GM12878 (cell line): ENCODE measurements around the gene MAN2B2. TPM values are rescaled to one million over a fixed set of nuclear protein-coding genes. Genes with fewer than 3 reads are reported as not detected.

ENCODE experiments used
- ATAC-seq: fragments of 200-7000 bp; cut with Tn5 transposase; 3 replicates; pipeline ENCODE4 v1.9.1; 2020; ENCODE audit warnings: mild to moderate bottlenecking, moderate library complexity
- BruUV-seq: library from RNA; stranded (reverse); fragments of 400-500 nt; replicated peaks from 2 replicates; lab custom pipeline; 2021; lab: Mats Ljungman, UMichigan
- CTCF ChIA-PET: fragments of 300-600 bp; sonication (Branson Sonifier 250); formaldehyde crosslinking; extraction: SDS; loops from one replicate; lab custom pipeline; 2021; ENCODE audit warnings: inconsistent platforms; lab: Yijun Ruan, JAX
- POLR2A ChIA-PET: fragments of 350-600 bp; formaldehyde crosslinking; extraction: SDS; loops from one replicate; lab custom pipeline; 2021; ENCODE audit warnings: inconsistent platforms; lab: Charles Lee
- RAD21 ChIA-PET: fragments of 300-600 bp; sonication (Branson Sonifier 250); formaldehyde crosslinking; loops from one replicate; lab custom pipeline; 2023; ENCODE audit warnings: antibody characterized with exemption; ENCODE audit not compliant: unreplicated experiment; lab: Charles Lee
- SMC1A ChIA-PET: fragments of 300-600 bp; sonication (Branson Sonifier 250); formaldehyde crosslinking; loops from one replicate; lab custom pipeline; 2023; ENCODE audit not compliant: unreplicated experiment, uncharacterized antibody; lab: Charles Lee
- DNase-seq: peaks from one replicate; pipeline ENCODE4 v3.0.0-alpha.2; 2011; ENCODE audit warnings: low read depth, low spot score
- FAIRE-seq: peaks from 3 replicates; lab custom pipeline; 2011; peaks lifted over from hg19 to GRCh38; lab: Jason Lieb, UNC
- H2AFZ ChIP-seq: 2 replicates; pipeline ENCODE4 v1.6.0; 2011; ENCODE audit warnings: low read depth, low read length, control low read depth; ENCODE audit not compliant: control insufficient read depth
- H3K27ac ChIP-seq: 2 replicates; pipeline ENCODE4 v1.5.1; 2011; ENCODE audit warnings: control low read depth; ENCODE audit not compliant: control insufficient read depth, insufficient read depth
- H3K27me3 ChIP-seq, 2 experiments: replicated peaks in 1 of 2; 2 replicates each; pipeline versions ENCODE4 v1.6.0 to v1.6.1; 2011; ENCODE audit warnings: low read length in 1 of 2; ENCODE audit not compliant: control insufficient read depth in 2 of 2, insufficient read depth in 2 of 2
- H3K36me3 ChIP-seq, 2 experiments: 2 replicates each; pipeline ENCODE4 v1.5.1; 2011; ENCODE audit warnings: low read length in 1 of 2; ENCODE audit not compliant: control insufficient read depth in 2 of 2, insufficient read depth in 2 of 2
- H3K4me1 ChIP-seq: 2 replicates; pipeline ENCODE4 v1.6.1; 2011; ENCODE audit warnings: mild to moderate bottlenecking, low read length, moderate library complexity, mixed read lengths; ENCODE audit not compliant: control insufficient read depth, insufficient read depth
- H3K4me2 ChIP-seq: 2 replicates; pipeline ENCODE4 v1.6.0; 2011; ENCODE audit warnings: control low read depth; ENCODE audit not compliant: control insufficient read depth, insufficient read depth
- H3K4me3 ChIP-seq: fragments of 200-600 bp; sonication (generic); 2 replicates; pipeline ENCODE4 v1.5.1; 2016
- H3K79me2 ChIP-seq: 2 replicates; pipeline ENCODE4 v1.6.0; 2011; ENCODE audit warnings: low read length; ENCODE audit not compliant: control insufficient read depth, insufficient read depth
- H3K9ac ChIP-seq: 2 replicates; pipeline ENCODE4 v1.8.0; 2011; ENCODE audit warnings: low read length, control low read depth, mixed read lengths; ENCODE audit not compliant: control insufficient read depth, insufficient read depth
- H3K9me3 ChIP-seq: replicated peaks from 3 replicates; pipeline ENCODE4 v1.5.1; 2011; ENCODE audit warnings: mild to moderate bottlenecking, low read length; ENCODE audit not compliant: control insufficient read depth, insufficient read depth
- H4K20me1 ChIP-seq: 2 replicates; pipeline ENCODE4 v1.6.0; 2011; ENCODE audit not compliant: control insufficient read depth, insufficient read depth
- BACH1 ChIP-seq: fragments of 450-650 bp; IDR thresholded peaks from 2 replicates; pipeline ENCODE4 v1.6.1; 2017; ENCODE audit warnings: mild to moderate bottlenecking, borderline replicate concordance
- CREB1 ChIP-seq: IDR thresholded peaks from 2 replicates; pipeline ENCODE4 v1.6.1; 2012; ENCODE audit warnings: low read depth, mild to moderate bottlenecking, inconsistent platforms
- MYC ChIP-seq: IDR thresholded peaks from 2 replicates; pipeline ENCODE4 v1.6.1; 2011; ENCODE audit warnings: mild to moderate bottlenecking, low read length, moderate library complexity, inconsistent platforms; ENCODE audit not compliant: insufficient read depth, insufficient replicate concordance, insufficient read length, severe bottlenecking
- NFXL1 ChIP-seq: fragments of 450-650 bp; IDR thresholded peaks from 2 replicates; pipeline ENCODE4 v1.6.1; 2017; ENCODE audit warnings: antibody characterized with exemption, mild to moderate bottlenecking, borderline replicate concordance
- NR2C2 ChIP-seq: IDR thresholded peaks from 2 replicates; pipeline ENCODE4 v1.6.1; 2011; ENCODE audit warnings: borderline replicate concordance, low read depth; ENCODE audit not compliant: control insufficient read depth, insufficient read length
- WGBS: methylation state at CpG from one replicate; pipeline ENCODE4 v1.1.6; 2016; ENCODE audit warnings: low lambda C conversion rate; ENCODE audit not compliant: insufficient replicate concordance, insufficient coverage; ENCODE audit errors: missing lambda C conversion rate; 5-methylcytosine and 5-hydroxymethylcytosine counted together
- in situ Hi-C: fragments of 300-500 bp; cut with MboI; formaldehyde crosslinking; loops from 9 replicates; pipeline ENCODE4 v1.14.3; 2018; ENCODE audit warnings: mixed read lengths
- intact Hi-C: fragments of 100-400 bp; cut with micrococcal nuclease; formaldehyde crosslinking; loops from one replicate; pipeline ENCODE4 v1.14.2; 2022; ENCODE audit not compliant: unreplicated experiment
- polyA plus RNA-seq, 11 experiments: library from polyadenylated mRNA; depleted of rRNA in 4 of 11; unstranded in 6 of 11; stranded (reverse) in 5 of 11; fragments of >200 nt; fragmentation: Nextera tagmentation in 4 of 11; fragmentation: Illumina TruSeq in 1 of 11; extraction: Ambion mirVana in 4 of 11; extraction: Trizol in 1 of 11; gene quantifications; 1 replicate in 1 of 11; 2 replicates in 10 of 11; pipeline versions ENCODE4 v1.2.1 to v1.2.3, GENCODE V29; 2011 to 2016; ENCODE audit warnings: inconsistent platforms in 2 of 11, missing spikeins in 2 of 11, low read depth in 1 of 11
- total RNA-seq, 4 experiments: library from RNA; depleted of rRNA in 3 of 4; stranded (reverse); fragments of >200 nt in 3 of 4; fragmentation: Illumina TruSeq in 1 of 4; extraction: Trizol in 1 of 4; gene quantifications; 2 replicates each; pipeline versions ENCODE4 v1.2.1 to v1.2.3, GENCODE V29; 2013 to 2021
- TF ChIP-seq, protein P1 (sequence below): fragments of 450-650 bp; IDR thresholded peaks from 2 replicates; pipeline ENCODE4 v1.6.1; 2017; ENCODE audit warnings: mild to moderate bottlenecking

The MAN2B2 gene
- total and polyA plus RNA-seq, 10 of the 15 experiments (the other 5 are each of a cell fraction or from before 2014, with no cell fraction given) = 0.47 to 14.5 (median 7.0) TPM

DNA sequence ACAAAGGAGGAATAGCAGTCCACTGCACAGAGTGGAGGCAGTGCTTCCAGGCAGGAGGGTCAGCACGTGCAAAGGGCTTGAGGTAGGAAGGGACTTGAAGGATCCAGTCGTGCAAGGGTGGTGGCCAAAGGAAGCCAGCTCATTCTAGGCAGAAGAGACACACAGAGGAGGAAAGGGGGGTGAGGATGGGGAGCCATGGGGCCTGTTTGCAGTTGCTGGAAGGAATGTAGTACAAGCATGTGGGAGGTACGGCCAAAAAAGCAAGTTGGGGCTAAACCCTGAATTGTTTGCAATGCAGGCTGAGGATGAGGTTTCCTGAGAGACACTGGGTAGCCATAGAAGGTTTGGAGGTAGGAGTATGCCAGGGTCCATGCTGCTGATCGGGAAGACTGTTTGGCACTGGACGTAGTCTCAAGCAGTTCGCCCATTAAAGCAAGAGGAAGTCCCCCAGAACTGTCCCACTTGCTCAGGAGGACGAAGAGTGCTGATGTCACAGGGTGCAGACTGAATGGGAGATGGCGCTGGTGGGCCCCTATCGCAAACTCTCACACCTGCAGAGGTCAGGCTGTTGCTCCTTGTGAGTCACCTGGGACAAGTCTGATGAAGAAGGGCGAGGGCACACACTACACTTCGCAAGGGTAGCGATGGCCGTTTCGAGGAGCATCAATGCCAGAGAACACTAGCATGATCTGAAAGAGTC lies 9.1 kb upstream of the MAN2B2 start:
- no TSS peak for BruUV-seq
- no peak overlapping the region for H3K4me2 ChIP-seq
- ChIA-PET POLR2A (no interaction called here), SMC1A (no interaction called here), RAD21 (no interaction called here), CTCF (no interaction called here)
- H3K27ac ChIP-seq = no peak overlapping the region
- WGBS = 46% methylated on average over 14 of the region's 14 CpGs
- intact Hi-C loops (no loop called here), in situ Hi-C loops (no loop called here)
- H3K36me3 ChIP-seq = no peaks in the 10 kb centered on the region
- no peaks in the 10 kb centered on the region for H3K79me2 ChIP-seq
- no peak overlapping the region for H3K4me3 ChIP-seq
- H3K27me3 ChIP-seq = peaks cover 2% of the 10 kb centered on the region in 2 experiments; a peak in 2 of 4 replicates
- no peaks in the 10 kb centered on the region for H3K4me1 ChIP-seq
- H4K20me1 ChIP-seq = no peaks in the 10 kb centered on the region
- DNase-seq (no peak), FAIRE-seq (no peak), ATAC-seq (no peak)
- no peak overlapping the region for H2AFZ ChIP-seq
- peaks cover 2% of the 10 kb centered on the region; the same call in 1 of the 3 replicates for H3K9me3 ChIP-seq
- no peak overlapping the region for H3K9ac ChIP-seq
- TF ChIP-seq MYC = no peak
- TF ChIP-seq NFXL1 = no peak
- no peak for TF ChIP-seq CREB1
- TF ChIP-seq NR2C2 = no peak
- no peak for TF ChIP-seq BACH1
- TF ChIP-seq, protein P1, sequence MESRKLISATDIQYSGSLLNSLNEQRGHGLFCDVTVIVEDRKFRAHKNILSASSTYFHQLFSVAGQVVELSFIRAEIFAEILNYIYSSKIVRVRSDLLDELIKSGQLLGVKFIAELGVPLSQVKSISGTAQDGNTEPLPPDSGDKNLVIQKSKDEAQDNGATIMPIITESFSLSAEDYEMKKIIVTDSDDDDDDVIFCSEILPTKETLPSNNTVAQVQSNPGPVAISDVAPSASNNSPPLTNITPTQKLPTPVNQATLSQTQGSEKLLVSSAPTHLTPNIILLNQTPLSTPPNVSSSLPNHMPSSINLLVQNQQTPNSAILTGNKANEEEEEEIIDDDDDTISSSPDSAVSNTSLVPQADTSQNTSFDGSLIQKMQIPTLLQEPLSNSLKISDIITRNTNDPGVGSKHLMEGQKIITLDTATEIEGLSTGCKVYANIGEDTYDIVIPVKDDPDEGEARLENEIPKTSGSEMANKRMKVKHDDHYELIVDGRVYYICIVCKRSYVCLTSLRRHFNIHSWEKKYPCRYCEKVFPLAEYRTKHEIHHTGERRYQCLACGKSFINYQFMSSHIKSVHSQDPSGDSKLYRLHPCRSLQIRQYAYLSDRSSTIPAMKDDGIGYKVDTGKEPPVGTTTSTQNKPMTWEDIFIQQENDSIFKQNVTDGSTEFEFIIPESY = no peak
